Hematopoietic multipotent progenitor cell treated with erythropoietin and hydrocortisone succinate and interleukin-3 and kit ligand, for 17 days (in vitro differentiated cells): ENCODE measurements around the gene GSTM2.
"Not testable (repeated sequence)": the region's sequence is repeated elsewhere in the genome, so short reads cannot be mapped to it uniquely, and the experiment has no call there.

Experiments
- DNase-seq: peaks from one replicate; pipeline ENCODE4 v3.0.0-alpha.2; 2015; ENCODE audit warnings: low spot score

Gene GSTM2

GRCh38 chr1:109677459-109677858 lies 9.6 kb downstream of the GSTM2 start:
- peak; percentile 4 for DNase-seq

GRCh38 chr1:109678637-109679036 lies 10.8 kb downstream of the GSTM2 start:
- peak; percentile 2 for DNase-seq

- not testable (repeated sequence) for DNase-seq
These were observed 16.9 kb downstream of the GSTM2 start for GRCh38 chr1:109684777-109685176.

DNA sequence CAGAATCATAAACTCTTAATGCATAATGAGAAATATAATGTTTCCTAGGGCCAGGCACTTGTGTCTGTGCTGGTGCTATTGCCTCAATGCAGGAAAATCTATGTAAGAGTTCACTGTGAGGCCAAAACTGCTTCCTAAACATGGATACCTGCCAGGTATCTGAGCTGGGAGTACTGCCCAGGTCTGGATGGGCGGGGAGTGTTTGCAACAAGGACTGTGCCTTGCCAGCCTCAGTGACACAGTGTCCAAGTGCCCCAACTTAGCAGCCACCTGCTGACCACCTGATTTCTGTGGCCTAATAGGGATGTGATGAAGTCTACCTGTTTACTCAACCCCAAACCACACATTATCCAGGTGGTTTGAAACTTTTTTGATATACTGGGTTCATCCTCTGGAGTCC lies 17.5 kb downstream of the GSTM2 start:
- not testable (repeated sequence) for DNase-seq

DNA sequence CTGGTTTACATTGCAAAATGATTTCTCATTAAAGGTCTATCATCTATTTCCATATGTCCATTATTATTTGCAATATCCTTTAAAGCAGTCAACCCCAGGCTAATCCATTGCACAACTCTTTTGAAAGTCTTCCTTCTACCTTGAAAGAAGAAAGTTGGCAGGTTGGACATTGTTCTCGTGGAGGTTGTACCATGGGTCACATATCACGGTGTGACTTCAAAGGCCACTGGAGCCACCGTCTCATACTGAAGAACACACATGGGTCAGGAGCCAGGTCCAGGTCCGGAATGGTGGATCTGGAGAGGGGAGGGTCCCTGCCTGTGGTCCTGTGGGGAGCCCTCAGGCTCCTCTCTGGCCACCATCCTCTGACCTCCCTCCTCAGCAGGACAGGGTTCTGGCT lies 18.0 kb downstream of the GSTM2 start:
- not testable (repeated sequence) for DNase-seq

GRCh38 chr1:109687109-109687508 lies 19.3 kb downstream of the GSTM2 start:
- not testable (repeated sequence) for DNase-seq

GRCh38 chr1:109687641-109688499 lies 20.0 kb downstream of the GSTM2 start, which contains the start of gene GSTM1:
Gene GSTM1 (plus strand): TSS chr1:109687817. CDS start chr1:109687874, 57 bp downstream.
- DNase-seq = no peak

- DNase-seq = no peak
These were observed 22.1 kb downstream of the GSTM2 start for GRCh38 chr1:109689844-109690405.

- no peak for DNase-seq
These were observed 23.9 kb downstream of the GSTM2 start for GRCh38 chr1:109691759-109692158.

- DNase-seq = not testable (repeated sequence)
These were observed 26.5 kb downstream of the GSTM2 start for GRCh38 chr1:109694400-109694799.

DNA sequence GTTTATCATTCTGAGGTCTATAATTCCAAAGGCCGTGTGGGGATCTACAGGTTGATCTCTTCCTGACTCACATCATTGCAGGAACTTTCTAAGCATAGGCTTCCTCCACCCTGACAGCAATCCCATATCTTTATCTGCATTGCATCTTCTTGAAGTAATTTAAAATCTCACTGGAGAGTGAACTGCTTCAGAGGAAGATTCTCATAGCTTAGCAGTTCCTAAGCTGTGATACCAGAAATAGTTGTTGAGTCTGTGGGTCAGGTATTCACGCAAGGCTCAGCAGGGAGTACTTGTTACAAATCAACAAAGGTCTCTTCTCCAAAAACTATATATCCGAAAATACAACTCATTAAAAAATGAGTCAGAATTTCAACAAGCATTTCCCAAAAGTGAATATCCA lies 27.3 kb downstream of the GSTM2 start:
- DNase-seq = not testable (repeated sequence)

GRCh38 chr1:109697066-109697465 lies 29.2 kb downstream of the GSTM2 start:
- DNase-seq = no peak

- DNase-seq = not testable (repeated sequence)
These were observed 30.0 kb downstream of the GSTM2 start for GRCh38 chr1:109697861-109698260.

DNA sequence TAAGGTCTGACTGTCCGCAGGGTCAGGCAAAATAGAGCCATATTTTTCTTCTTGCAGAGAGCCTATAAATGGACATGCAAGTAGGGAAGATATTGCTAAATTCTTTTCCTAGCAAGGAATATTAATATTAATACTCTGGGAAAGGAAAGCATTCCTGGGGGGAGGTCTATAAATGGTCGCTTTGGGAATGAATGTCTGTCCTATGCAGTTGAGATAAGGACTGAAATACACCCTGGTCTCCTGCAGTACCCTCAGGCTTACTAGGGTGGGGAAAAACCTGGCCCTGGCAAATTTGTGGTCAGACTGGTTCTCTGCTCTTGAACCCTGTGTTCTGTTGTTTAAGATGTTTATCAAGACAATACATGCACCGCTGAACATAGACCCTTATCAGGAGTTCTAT lies 35.1 kb downstream of the GSTM2 start:
- not testable (repeated sequence) for DNase-seq

- peak; percentile 2 for DNase-seq
These were observed 36.3 kb downstream of the GSTM2 start for GRCh38 chr1:109704173-109704572.

DNA sequence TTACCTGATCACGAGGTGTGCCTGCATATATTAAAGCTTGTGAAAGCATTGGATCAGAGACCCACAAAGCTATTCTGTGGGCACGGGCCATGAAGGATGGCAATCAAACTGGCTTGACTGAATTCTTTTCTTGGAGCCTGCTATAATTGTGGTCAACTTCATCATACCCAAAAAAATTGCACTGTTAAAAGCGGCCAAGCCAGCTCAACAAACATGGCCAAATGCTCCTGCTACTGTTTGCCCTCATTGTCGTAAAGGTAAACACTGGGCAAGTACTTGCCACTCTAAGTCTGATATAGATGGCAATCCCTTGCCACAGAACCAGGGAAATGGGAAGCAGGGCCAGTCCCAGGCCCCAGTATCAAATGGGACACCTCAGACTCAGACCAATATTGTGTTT lies 37.6 kb downstream of the GSTM2 start:
- peak; percentile 1 for DNase-seq

GRCh38 chr1:109708949-109709348 lies 41.1 kb downstream of the GSTM2 start:
- DNase-seq = peak; percentile 0

DNA sequence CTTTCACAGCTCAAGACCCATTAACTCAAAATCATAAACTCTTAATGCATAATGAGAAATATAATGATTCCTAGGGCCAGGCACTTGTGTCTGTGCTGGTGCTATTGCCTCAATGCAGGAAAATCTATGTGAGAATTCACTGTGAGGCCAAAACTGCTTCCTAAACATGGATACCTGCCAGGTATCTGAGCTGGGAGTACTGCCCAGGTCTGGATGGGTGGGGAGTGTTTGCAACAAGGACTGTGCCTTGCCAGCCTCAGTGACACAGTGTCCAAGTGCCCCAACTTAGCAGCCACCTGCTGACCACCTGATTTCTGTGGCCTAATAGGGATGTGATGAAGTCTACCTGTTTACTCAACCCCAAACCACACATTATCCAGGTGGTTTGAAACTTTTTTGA lies 42.0 kb downstream of the GSTM2 start:
- peak; percentile 0 for DNase-seq

GRCh38 chr1:109711593-109712320 lies 43.9 kb downstream of the GSTM2 start, which contains the start of gene GSTM5:
Gene GSTM5 (plus strand): TSS chr1:109712251. CDS start chr1:109712313, 62 bp downstream.
- DNase-seq = peak; percentile 0

- no peak for DNase-seq
These were observed 44.5 kb downstream of the GSTM2 start for GRCh38 chr1:109712321-109712864.

DNA sequence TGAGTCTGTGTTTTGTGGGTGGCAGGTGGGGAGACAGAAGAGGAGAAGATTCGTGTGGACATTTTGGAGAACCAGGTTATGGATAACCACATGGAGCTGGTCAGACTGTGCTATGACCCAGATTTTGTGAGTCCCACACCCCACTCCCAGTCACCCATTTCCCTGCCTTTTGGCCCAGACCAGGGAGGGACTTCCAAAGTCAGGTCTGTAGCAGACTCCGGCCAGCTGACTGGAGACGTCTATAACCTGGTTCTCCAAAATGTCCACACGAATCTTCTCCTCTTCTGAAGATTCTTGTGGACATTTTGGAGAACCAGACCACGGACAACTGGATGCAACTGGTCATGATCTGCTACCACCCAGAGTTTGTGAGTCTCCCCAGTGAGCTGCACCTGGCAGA lies 45.8 kb downstream of the GSTM2 start:
- DNase-seq = peak; percentile 2

DNA sequence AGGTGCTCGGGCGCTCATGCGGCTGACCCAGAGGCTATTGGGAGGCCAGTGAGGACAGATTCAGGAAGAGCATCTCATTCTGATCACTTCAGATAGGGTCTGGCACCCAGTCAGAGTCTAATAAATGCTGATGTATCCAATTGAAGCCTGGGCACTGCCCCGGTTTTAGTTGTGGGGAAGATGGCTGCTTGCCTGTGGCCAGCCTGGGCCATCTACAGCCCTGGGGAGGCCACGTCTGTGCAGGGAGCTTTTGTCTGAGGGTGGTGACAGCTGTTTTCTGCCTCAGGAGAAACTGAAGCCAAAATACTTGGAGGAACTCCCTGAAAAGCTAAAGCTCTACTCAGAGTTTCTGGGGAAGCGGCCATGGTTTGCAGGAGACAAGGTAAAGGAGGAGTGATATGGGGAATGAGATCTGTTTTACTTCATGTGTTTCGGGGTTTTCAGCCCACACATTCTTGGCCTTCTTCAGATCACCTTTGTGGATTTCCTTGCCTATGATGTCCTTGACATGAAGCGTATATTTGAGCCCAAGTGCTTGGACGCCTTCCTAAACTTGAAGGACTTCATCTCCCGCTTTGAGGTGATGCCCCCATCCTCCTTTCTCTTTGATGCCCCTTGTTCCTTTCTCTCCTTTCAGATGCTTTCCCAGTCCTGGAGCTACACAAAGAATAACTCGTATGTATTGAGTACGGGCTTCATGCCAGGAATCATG lies 47.0 kb downstream of the GSTM2 start:
- DNase-seq = peak; percentile 2
